ENCODE measurements around the gene URB1. TPM values are rescaled to one million over a fixed set of nuclear protein-coding genes. Genes with fewer than 3 reads are reported as not detected.

URB1 gene
- total RNA-seq, 1 donor from 2014 or later: 11.6 TPM

GRCh38 chr21:32364796-32365195 is 28.0 kb downstream of the URB1 start:
- no peak for DNase-seq (ENCODE audit: low read depth)
- H3K4me3 ChIP-seq (ENCODE audit: low read depth, low read length): no peak overlapping the region
- no peak for TF ChIP-seq CTCF (conservative IDR thresholded peaks at IDR 0.05; ENCODE audit: low read depth, low read length)

- no peak for TF ChIP-seq CTCF (conservative IDR thresholded peaks at IDR 0.05; ENCODE audit: low read depth, low read length)
Measured at GRCh38 chr21:32364387-32364786, 28.4 kb downstream of the URB1 start.

GRCh38 chr21:32360401-32360975 is 32.3 kb downstream of the URB1 start:
- no peak for DNase-seq (ENCODE audit: low read depth)
- no peak for TF ChIP-seq CTCF (conservative IDR thresholded peaks at IDR 0.05; ENCODE audit: low read depth, low read length)
- H3K4me3 ChIP-seq (ENCODE audit: low read depth, low read length): no peak overlapping the region

More at GRCh38 chr21:32364387-32364786, 28.4 kb downstream of the URB1 start:
- H3K4me3 ChIP-seq (ENCODE audit: low read depth, low read length): no peak overlapping the region
- DNase-seq (ENCODE audit: low read depth): no peak

- peak; percentile 47 for TF ChIP-seq CTCF (conservative IDR thresholded peaks at IDR 0.05; ENCODE audit: low read depth, low read length)
- no peak for DNase-seq (ENCODE audit: low read depth)
- H3K4me3 ChIP-seq (ENCODE audit: low read depth, low read length): no peak overlapping the region
Measured at GRCh38 chr21:32359719-32360260, 33.0 kb downstream of the URB1 start.

- no peak for DNase-seq (ENCODE audit: low read depth)
- H3K4me3 ChIP-seq (ENCODE audit: low read depth, low read length): no peak overlapping the region
- TF ChIP-seq CTCF (conservative IDR thresholded peaks at IDR 0.05; ENCODE audit: low read depth, low read length): no peak
Measured at GRCh38 chr21:32356874-32357395, 35.9 kb downstream of the URB1 start.

- TF ChIP-seq CTCF (conservative IDR thresholded peaks at IDR 0.05; ENCODE audit: low read depth, low read length): no peak
- DNase-seq (ENCODE audit: low read depth): no peak
- no peak overlapping the region for H3K4me3 ChIP-seq (ENCODE audit: low read depth, low read length)
Measured at GRCh38 chr21:32353002-32353711, 39.7 kb downstream of the URB1 start.

Data from epithelial cell of proximal tubule (primary cell).